ENCODE measurements around the gene DYNC1I2.

- TF ChIP-seq, protein P1, sequence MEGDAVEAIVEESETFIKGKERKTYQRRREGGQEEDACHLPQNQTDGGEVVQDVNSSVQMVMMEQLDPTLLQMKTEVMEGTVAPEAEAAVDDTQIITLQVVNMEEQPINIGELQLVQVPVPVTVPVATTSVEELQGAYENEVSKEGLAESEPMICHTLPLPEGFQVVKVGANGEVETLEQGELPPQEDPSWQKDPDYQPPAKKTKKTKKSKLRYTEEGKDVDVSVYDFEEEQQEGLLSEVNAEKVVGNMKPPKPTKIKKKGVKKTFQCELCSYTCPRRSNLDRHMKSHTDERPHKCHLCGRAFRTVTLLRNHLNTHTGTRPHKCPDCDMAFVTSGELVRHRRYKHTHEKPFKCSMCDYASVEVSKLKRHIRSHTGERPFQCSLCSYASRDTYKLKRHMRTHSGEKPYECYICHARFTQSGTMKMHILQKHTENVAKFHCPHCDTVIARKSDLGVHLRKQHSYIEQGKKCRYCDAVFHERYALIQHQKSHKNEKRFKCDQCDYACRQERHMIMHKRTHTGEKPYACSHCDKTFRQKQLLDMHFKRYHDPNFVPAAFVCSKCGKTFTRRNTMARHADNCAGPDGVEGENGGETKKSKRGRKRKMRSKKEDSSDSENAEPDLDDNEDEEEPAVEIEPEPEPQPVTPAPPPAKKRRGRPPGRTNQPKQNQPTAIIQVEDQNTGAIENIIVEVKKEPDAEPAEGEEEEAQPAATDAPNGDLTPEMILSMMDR (IDR thresholded peaks at IDR 0.05): no peak
- no peak for TF ChIP-seq POLR2A (IDR thresholded peaks at IDR 0.05)
- TF ChIP-seq EP300 (IDR thresholded peaks at IDR 0.05): no peak
Measured at GRCh38 chr2:171745806-171746205, 58.5 kb downstream of the DYNC1I2 start.

Data from sigmoid colon (tissue), 4 donors.